ENCODE measurements around the gene EEF1AKMT2. TPM values are rescaled to one million over a fixed set of nuclear protein-coding genes. Genes with fewer than 3 reads are reported as not detected.

EEF1AKMT2 gene
- total RNA-seq, 2 donors from 2014 or later = 22.2 to 25.9 TPM

GRCh38 chr10:124713679-124714255 lies 77.9 kb downstream of the EEF1AKMT2 start:
- no peak for DNase-seq
- peaks cover 1% of the 10 kb centered on the region for H3K36me3 Mint-ChIP-seq (ENCODE audit: low read depth)
- no peaks in the 10 kb centered on the region for H3K36me3 ChIP-seq (ENCODE audit: control insufficient read depth, insufficient read depth, low read length)
- peaks cover 30% of the 10 kb centered on the region for H3K4me1 Mint-ChIP-seq
- H3K9me3 Mint-ChIP-seq = no peaks in the 10 kb centered on the region
- no peak overlapping the region for H3K9ac ChIP-seq (ENCODE audit: extremely low read depth, low read length, poor library complexity, severe bottlenecking)
- H3K27me3 Mint-ChIP-seq (ENCODE audit: insufficient read depth) = no peaks in the 10 kb centered on the region
- H3K27ac ChIP-seq (ENCODE audit: low read depth, low read length) = peak overlapping the region; percentile 26
- peaks cover 5% of the 10 kb centered on the region for H3K4me1 ChIP-seq (ENCODE audit: control insufficient read depth, insufficient read depth, low read length)
- H3K9me3 ChIP-seq (ENCODE audit: control insufficient read depth, low read length) = no peaks in the 10 kb centered on the region
- H3K27ac Mint-ChIP-seq = peak overlapping the region; percentile 78
- WGBS, 2 experiments (ENCODE audit: insufficient coverage in 1 of 2, insufficient read length in 1 of 2) = 83 to 90% methylated on average over 8 to 9 of the region's 10 CpGs
- no peaks in the 10 kb centered on the region for H3K27me3 ChIP-seq (ENCODE audit: control insufficient read depth, insufficient read depth, low read length, poor library complexity, severe bottlenecking)
- H3K4me3 ChIP-seq (ENCODE audit: low read length) = no peak overlapping the region
- no peak overlapping the region for H3K4me3 Mint-ChIP-seq
- TF ChIP-seq CTCF (conservative IDR thresholded peaks at IDR 0.05) = no peak

DNA sequence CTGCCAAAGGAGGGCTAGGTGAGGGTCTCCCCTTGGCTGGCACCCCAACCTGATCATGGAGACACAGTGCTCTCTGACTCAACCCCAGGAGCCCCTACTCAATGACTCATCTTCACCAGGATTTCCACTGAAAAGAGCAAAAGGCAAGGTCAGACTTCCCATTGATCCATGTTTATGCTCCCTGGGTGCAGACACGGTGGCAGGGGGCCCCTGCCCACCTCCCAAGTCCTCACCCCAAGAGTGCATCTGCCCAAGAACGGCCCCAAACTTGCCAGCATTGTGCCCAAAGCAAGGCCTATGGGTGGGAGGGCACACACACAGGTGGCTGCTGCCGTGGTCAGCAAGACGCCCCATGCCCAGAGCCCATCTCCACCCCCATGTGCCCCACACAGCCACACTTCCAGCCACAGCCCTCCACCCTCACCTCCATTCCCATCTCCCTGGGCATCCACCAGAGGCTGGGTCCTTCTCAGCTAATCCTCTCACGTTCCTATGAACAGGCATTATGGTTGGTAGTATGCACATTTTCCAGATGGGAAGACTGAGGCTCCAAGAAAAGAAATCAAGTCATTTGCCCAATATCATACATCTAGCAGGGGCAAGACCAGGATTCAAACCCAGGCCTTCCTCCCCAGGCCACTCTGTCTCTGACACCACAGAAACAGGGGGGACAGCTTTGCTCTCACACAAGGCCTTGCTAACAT lies 78.8 kb downstream of the EEF1AKMT2 start:
- WGBS, 2 experiments (ENCODE audit: insufficient coverage in 1 of 2, insufficient read length in 1 of 2) = 90% methylated on average over 5 of the region's 5 CpGs; no CpG with 5 or more reads in 1 of the 2 experiments
- no peak overlapping the region for H3K9ac ChIP-seq (ENCODE audit: extremely low read depth, low read length, poor library complexity, severe bottlenecking)
- no peak for DNase-seq
- H3K4me1 ChIP-seq (ENCODE audit: control insufficient read depth, insufficient read depth, low read length) = peaks cover 5% of the 10 kb centered on the region
- H3K9me3 ChIP-seq (ENCODE audit: control insufficient read depth, low read length) = no peaks in the 10 kb centered on the region
- no peak for TF ChIP-seq CTCF (conservative IDR thresholded peaks at IDR 0.05)
- no peaks in the 10 kb centered on the region for H3K36me3 ChIP-seq (ENCODE audit: control insufficient read depth, insufficient read depth, low read length)
- H3K27ac ChIP-seq (ENCODE audit: low read depth, low read length) = no peak overlapping the region
- Mint-ChIP-seq H3K27ac (peak overlapping the region; percentile 68), H3K4me3 (no peak overlapping the region), H3K4me1 (peaks cover 32% of the 10 kb centered on the region), H3K27me3 (ENCODE audit: insufficient read depth) (no peaks in the 10 kb centered on the region), H3K36me3 (ENCODE audit: low read depth) (peaks cover 1% of the 10 kb centered on the region), H3K9me3 (no peaks in the 10 kb centered on the region)
- no peak overlapping the region for H3K4me3 ChIP-seq (ENCODE audit: low read length)
- no peaks in the 10 kb centered on the region for H3K27me3 ChIP-seq (ENCODE audit: control insufficient read depth, insufficient read depth, low read length, poor library complexity, severe bottlenecking)

DNA sequence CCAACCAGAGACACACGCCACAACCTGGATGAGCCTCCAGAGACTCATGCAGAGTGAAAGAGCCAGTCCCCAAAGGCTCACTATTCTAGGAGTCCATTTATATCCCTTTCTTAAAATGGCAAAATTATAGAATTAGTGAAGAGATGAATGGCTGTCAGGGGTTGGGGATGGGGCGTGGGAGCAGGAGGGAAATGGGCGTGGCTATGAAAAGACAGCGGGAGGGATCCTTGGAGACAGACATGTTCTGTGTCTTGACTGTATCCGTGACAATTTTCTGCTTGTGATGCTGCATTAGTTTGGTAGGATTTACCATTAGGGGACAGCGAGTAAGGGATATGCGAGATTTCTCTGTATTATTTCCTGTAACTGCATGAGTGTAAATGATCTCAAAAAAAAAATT lies 80.5 kb downstream of the EEF1AKMT2 start:
- 88 to 89% methylated on average over 5 to 6 of the region's 7 CpGs for WGBS, 2 experiments (ENCODE audit: insufficient coverage in 1 of 2, insufficient read length in 1 of 2)
- no peak overlapping the region for H3K27ac ChIP-seq (ENCODE audit: low read depth, low read length)
- TF ChIP-seq CTCF (conservative IDR thresholded peaks at IDR 0.05) = no peak
- no peak overlapping the region for H3K4me3 ChIP-seq (ENCODE audit: low read length)
- no peaks in the 10 kb centered on the region for H3K27me3 Mint-ChIP-seq (ENCODE audit: insufficient read depth)
- H3K9me3 Mint-ChIP-seq = no peaks in the 10 kb centered on the region
- H3K9me3 ChIP-seq (ENCODE audit: control insufficient read depth, low read length) = no peaks in the 10 kb centered on the region
- H3K27ac Mint-ChIP-seq = no peak overlapping the region
- peaks cover 7% of the 10 kb centered on the region for H3K36me3 ChIP-seq (ENCODE audit: control insufficient read depth, insufficient read depth, low read length)
- peaks cover 23% of the 10 kb centered on the region for H3K4me1 Mint-ChIP-seq
- H3K36me3 Mint-ChIP-seq (ENCODE audit: low read depth) = peaks cover 5% of the 10 kb centered on the region
- no peak overlapping the region for H3K4me3 Mint-ChIP-seq
- H3K27me3 ChIP-seq (ENCODE audit: control insufficient read depth, insufficient read depth, low read length, poor library complexity, severe bottlenecking) = no peaks in the 10 kb centered on the region
- peaks cover 5% of the 10 kb centered on the region for H3K4me1 ChIP-seq (ENCODE audit: control insufficient read depth, insufficient read depth, low read length)
- DNase-seq = no peak
- no peak overlapping the region for H3K9ac ChIP-seq (ENCODE audit: extremely low read depth, low read length, poor library complexity, severe bottlenecking)
